ENCODE data around the gene ZNHIT2. TPM values are rescaled to one million over a fixed set of nuclear protein-coding genes. Genes with fewer than 3 reads are reported as not detected.
A peak's percentile ranks its signal among the peaks of the same experiment; 100 is the strongest.

Gene ZNHIT2
- total and polyA plus RNA-seq, 2 experiments from 2014 or later = 17.7 to 18.1 TPM

GRCh38 chr11:65112546-65113360, 4.7 kb downstream of the ZNHIT2 start:
- Histone ChIP-seq H3K27me3 (ENCODE audit: insufficient read depth) (no peaks in the 10 kb centered on the region), H3K36me3 (ENCODE audit: insufficient read depth) (no peaks in the 10 kb centered on the region), H3K4me1 (ENCODE audit: insufficient read depth) (peaks cover 13% of the 10 kb centered on the region), H3K27ac (ENCODE audit: low read depth) (no peak overlapping the region), H3K79me2 (replicated peaks; ENCODE audit: insufficient read depth) (peaks cover 8% of the 10 kb centered on the region; the same call in 1 of the 2 replicates), H3K4me2 (peak overlapping the region; percentile 99), H3K9me2 (ENCODE audit: insufficient read depth) (no peaks in the 10 kb centered on the region), H4K20me1 (replicated peaks; ENCODE audit: insufficient read depth) (peaks cover 5% of the 10 kb centered on the region; the same call in 1 of the 2 replicates), H3F3A (replicated peaks; ENCODE audit: low read depth) (peaks cover 13% of the 10 kb centered on the region), H3K4me3 (peak overlapping the region; percentile 99), H2AFZ (0 out of 2 replicates have a peak overlapping the region, but pooled peaks have one; percentile 69)
- H3K4me1 Mint-ChIP-seq = peaks cover 25% of the 10 kb centered on the region
- DNase-seq (ENCODE audit: low spot score) (peak; percentile 78), ATAC-seq (peak; percentile 31)
- peak overlapping the region; percentile 96 for H3K4me3 Mint-ChIP-seq
- H3K27me3 Mint-ChIP-seq (ENCODE audit: insufficient read depth, low read depth, poor library complexity) = peaks cover 43% of the 10 kb centered on the region
- peaks cover 2% of the 10 kb centered on the region; the same call in 2 of the 3 replicates for H3K9me3 Mint-ChIP-seq
- peak overlapping the region; percentile 44; the same call in 1 of the 2 replicates for H3K27ac Mint-ChIP-seq
- peaks cover 24% of the 10 kb centered on the region; the same call in 2 of the 3 replicates for H3K36me3 Mint-ChIP-seq (ENCODE audit: low read depth)
- no peak for TF ChIP-seq ETS1 (IDR thresholded peaks at IDR 0.05)
- TF ChIP-seq, protein P1, sequence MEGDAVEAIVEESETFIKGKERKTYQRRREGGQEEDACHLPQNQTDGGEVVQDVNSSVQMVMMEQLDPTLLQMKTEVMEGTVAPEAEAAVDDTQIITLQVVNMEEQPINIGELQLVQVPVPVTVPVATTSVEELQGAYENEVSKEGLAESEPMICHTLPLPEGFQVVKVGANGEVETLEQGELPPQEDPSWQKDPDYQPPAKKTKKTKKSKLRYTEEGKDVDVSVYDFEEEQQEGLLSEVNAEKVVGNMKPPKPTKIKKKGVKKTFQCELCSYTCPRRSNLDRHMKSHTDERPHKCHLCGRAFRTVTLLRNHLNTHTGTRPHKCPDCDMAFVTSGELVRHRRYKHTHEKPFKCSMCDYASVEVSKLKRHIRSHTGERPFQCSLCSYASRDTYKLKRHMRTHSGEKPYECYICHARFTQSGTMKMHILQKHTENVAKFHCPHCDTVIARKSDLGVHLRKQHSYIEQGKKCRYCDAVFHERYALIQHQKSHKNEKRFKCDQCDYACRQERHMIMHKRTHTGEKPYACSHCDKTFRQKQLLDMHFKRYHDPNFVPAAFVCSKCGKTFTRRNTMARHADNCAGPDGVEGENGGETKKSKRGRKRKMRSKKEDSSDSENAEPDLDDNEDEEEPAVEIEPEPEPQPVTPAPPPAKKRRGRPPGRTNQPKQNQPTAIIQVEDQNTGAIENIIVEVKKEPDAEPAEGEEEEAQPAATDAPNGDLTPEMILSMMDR (conservative IDR thresholded peaks at IDR 0.05; ENCODE audit: low read depth in 2 of 2) = peak; percentile 66 to 81
- no peak for TF ChIP-seq ZNF331 (CRISPR knock-in tag; IDR thresholded peaks at IDR 0.05; ENCODE audit: low read depth)
- TF ChIP-seq CREB1 (CRISPR knock-in tag; IDR thresholded peaks at IDR 0.05; ENCODE audit: low read depth) = no peak; the same call in 1 of the 2 replicates
- TF ChIP-seq POLR2AphosphoS5 (IDR thresholded peaks at IDR 0.05; ENCODE audit: low read depth) = peak; percentile 10; the same call in 1 of the 2 replicates

DNA sequence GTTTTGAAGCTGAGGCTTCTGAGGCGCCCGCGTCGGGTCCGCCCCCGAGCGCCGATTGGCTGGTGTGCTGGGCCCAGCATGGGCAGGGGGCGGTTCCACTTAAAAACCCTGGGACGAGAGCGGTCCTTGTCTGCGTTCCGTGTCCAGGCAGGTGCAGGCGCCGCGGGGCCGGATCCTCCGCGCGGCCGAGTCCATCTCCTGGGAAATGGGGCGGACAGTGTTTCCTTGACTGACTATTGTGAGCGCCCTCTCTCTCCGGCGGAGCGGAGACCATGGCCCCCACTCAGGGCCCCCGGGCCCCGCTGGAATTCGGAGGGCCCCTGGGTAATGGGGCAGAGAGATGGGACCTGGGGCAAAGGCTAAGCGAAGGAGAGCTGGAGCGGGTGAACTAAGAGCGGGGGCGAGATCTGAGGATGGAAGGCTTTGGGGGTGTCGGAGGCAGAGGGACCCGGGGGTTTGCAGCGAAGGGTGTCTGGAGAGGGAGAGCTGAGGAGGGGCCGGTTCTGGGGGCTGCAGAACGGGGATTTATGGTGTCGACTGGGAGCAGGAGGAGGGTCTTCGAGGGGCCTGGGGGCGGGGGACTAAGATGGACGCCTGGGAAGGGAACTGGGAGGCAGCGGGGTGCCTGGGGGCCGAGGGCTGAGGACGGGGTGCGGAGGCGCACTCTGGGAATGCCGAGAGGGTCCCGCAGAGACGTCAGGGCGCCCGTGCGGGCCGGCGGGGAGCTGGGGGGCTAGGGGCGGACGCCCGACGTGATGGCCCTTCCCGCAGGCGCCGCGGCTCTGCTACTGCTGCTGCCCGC, 5.6 kb downstream of the ZNHIT2 start, which contains the start of gene TM7SF2:
Gene TM7SF2, plus strand, starts transcription at position 129 of the 802 bp plus-strand sequence. Its CDS starts 144 bp downstream, at position 273.
- peaks cover 39% of the 10 kb centered on the region for H3K27me3 Mint-ChIP-seq (ENCODE audit: insufficient read depth, low read depth, poor library complexity)
- peaks cover 25% of the 10 kb centered on the region for H3K4me1 Mint-ChIP-seq
- Histone ChIP-seq H3K79me2 (replicated peaks; ENCODE audit: insufficient read depth) (peaks cover 8% of the 10 kb centered on the region; the same call in 1 of the 2 replicates), H3K27ac (ENCODE audit: low read depth) (peak within 1 kb of the TSS; percentile 90), H4K20me1 (replicated peaks; ENCODE audit: insufficient read depth) (peaks cover 5% of the 10 kb centered on the region; the same call in 1 of the 2 replicates), H3K4me1 (ENCODE audit: insufficient read depth) (peaks cover 13% of the 10 kb centered on the region), H3K4me3 (peak within 1 kb of the TSS; percentile 99), H3K4me2 (peak within 1 kb of the TSS; percentile 99), H3K36me3 (ENCODE audit: insufficient read depth) (no peaks in the 10 kb centered on the region), H3K9me2 (ENCODE audit: insufficient read depth) (no peaks in the 10 kb centered on the region), H2AFZ (no peak within 1 kb of the TSS), H3K27me3 (ENCODE audit: insufficient read depth) (no peaks in the 10 kb centered on the region), H3F3A (replicated peaks; ENCODE audit: low read depth) (peaks cover 13% of the 10 kb centered on the region)
- DNase-seq (ENCODE audit: low spot score) (peak; percentile 99), ATAC-seq (peak; percentile 73)
- H3K9me3 Mint-ChIP-seq = peaks cover 2% of the 10 kb centered on the region; the same call in 2 of the 3 replicates
- H3K27ac Mint-ChIP-seq = peak within 1 kb of the TSS; percentile 94
- H3K4me3 Mint-ChIP-seq = peak within 1 kb of the TSS; percentile 96
- no peak for TF ChIP-seq ZNF331 (CRISPR knock-in tag; IDR thresholded peaks at IDR 0.05; ENCODE audit: low read depth)
- TF ChIP-seq EZH2phosphoT487 (IDR thresholded peaks at IDR 0.05; ENCODE audit: unreplicated experiment) = no peak
- TF ChIP-seq JUNB (IDR thresholded peaks at IDR 0.05; ENCODE audit: unreplicated experiment) = no peak
- TF ChIP-seq, protein P2, sequence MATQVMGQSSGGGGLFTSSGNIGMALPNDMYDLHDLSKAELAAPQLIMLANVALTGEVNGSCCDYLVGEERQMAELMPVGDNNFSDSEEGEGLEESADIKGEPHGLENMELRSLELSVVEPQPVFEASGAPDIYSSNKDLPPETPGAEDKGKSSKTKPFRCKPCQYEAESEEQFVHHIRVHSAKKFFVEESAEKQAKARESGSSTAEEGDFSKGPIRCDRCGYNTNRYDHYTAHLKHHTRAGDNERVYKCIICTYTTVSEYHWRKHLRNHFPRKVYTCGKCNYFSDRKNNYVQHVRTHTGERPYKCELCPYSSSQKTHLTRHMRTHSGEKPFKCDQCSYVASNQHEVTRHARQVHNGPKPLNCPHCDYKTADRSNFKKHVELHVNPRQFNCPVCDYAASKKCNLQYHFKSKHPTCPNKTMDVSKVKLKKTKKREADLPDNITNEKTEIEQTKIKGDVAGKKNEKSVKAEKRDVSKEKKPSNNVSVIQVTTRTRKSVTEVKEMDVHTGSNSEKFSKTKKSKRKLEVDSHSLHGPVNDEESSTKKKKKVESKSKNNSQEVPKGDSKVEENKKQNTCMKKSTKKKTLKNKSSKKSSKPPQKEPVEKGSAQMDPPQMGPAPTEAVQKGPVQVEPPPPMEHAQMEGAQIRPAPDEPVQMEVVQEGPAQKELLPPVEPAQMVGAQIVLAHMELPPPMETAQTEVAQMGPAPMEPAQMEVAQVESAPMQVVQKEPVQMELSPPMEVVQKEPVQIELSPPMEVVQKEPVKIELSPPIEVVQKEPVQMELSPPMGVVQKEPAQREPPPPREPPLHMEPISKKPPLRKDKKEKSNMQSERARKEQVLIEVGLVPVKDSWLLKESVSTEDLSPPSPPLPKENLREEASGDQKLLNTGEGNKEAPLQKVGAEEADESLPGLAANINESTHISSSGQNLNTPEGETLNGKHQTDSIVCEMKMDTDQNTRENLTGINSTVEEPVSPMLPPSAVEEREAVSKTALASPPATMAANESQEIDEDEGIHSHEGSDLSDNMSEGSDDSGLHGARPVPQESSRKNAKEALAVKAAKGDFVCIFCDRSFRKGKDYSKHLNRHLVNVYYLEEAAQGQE (IDR thresholded peaks at IDR 0.05; ENCODE audit: unreplicated experiment) = no peak
- no peak for TF ChIP-seq EZH2 (IDR thresholded peaks at IDR 0.05; ENCODE audit: low read depth, unreplicated experiment)
- TF ChIP-seq POLR2AphosphoS5 (IDR thresholded peaks at IDR 0.05; ENCODE audit: low read depth) = peak; percentile 96
- peaks cover 24% of the 10 kb centered on the region; the same call in 2 of the 3 replicates for H3K36me3 Mint-ChIP-seq (ENCODE audit: low read depth)

All from GM23338 (cell line).